SK-N-MC (cell line): ENCODE data around the gene RNF125.

Experiments
- EZH2 ChIP-seq: fragments of 200-600 bp; sonication (generic); IDR thresholded peaks from one replicate; pipeline ENCODE4 v1.6.1; 2017; ENCODE audit warnings: antibody characterized with exemption
- FOXP2 ChIP-seq: optimal IDR thresholded peaks from 2 replicates; pipeline ENCODE3; 2011; ENCODE audit warnings: mild to moderate bottlenecking, moderate library complexity; ENCODE audit not compliant: insufficient read depth; ENCODE audit errors: extremely low read length, control extremely low read depth
- POLR2AphosphoS5 ChIP-seq: IDR thresholded peaks from 2 replicates; pipeline ENCODE4 v1.6.1; 2012; ENCODE audit warnings: mild to moderate bottlenecking, low read depth, low read length, borderline replicate concordance

GRCh38 chr18:32096946-32097345, 78.3 kb downstream of the RNF125 start:
- no peak for TF ChIP-seq EZH2
- no peak for TF ChIP-seq POLR2AphosphoS5
- no peak for TF ChIP-seq FOXP2
